ENCODE results near the gene CYP19A1.

Gene CYP19A1

GRCh38 chr15:51380999-51381806 is 42.8 kb upstream of the CYP19A1 start:
- DNase-seq (ENCODE audit: low read depth, low spot score): no peak
- POLR2A ChIA-PET: no interaction called here
- CTCF ChIA-PET: interaction anchor here (0.7 to 9.7 kb wide), 30 partner anchors 13 to 248 kb away, joined by 3 to 220 read pairs (median 4); no protein-coding TSS in a partner anchor
- no peak overlapping the region for H3K4me3 ChIP-seq (ENCODE audit: low read depth, low read length)
- TF ChIP-seq CTCF (IDR thresholded peaks at IDR 0.05; ENCODE audit: insufficient read depth, low read length, missing control alignments): peak; percentile 91

DNA sequence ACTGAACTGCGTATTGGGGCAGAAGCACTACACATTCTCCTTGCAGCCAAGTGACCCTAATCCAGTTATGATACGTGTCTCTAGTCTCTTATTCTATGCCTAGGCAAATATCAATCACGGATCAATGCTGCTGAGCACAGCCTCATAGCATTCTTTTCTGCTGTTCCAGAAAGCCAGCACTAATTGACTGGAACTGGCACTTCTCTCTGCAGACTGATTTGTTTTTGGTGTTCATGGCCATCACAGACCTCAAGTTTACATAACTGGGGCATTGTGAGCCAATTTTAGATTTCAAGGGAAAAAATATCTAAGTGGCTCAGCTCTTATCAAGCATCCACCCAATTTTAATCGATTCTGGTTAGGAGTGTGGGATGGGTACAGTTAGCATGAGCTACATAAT is 41.0 kb upstream of the CYP19A1 start:
- CTCF ChIA-PET: interaction anchor here (0.7 to 9.7 kb wide), 10 partner anchors 10 to 246 kb away, joined by 3 to 220 read pairs (median 14); no protein-coding TSS in a partner anchor
- TF ChIP-seq CTCF (IDR thresholded peaks at IDR 0.05; ENCODE audit: insufficient read depth, low read length, missing control alignments): no peak
- no peak for DNase-seq (ENCODE audit: low read depth, low spot score)
- no peak overlapping the region for H3K4me3 ChIP-seq (ENCODE audit: low read depth, low read length)
- POLR2A ChIA-PET: no interaction called here

GRCh38 chr15:51378406-51378805 is 40.0 kb upstream of the CYP19A1 start:
- no peak overlapping the region for H3K4me3 ChIP-seq (ENCODE audit: low read depth, low read length)
- no peak for DNase-seq (ENCODE audit: low read depth, low spot score)
- CTCF ChIA-PET: interaction anchor here (0.8 to 9.7 kb wide), 9 partner anchors 9 to 245 kb away, joined by 3 to 220 read pairs (median 17); no protein-coding TSS in a partner anchor
- TF ChIP-seq CTCF (IDR thresholded peaks at IDR 0.05; ENCODE audit: insufficient read depth, low read length, missing control alignments): no peak
- POLR2A ChIA-PET: no interaction called here

GRCh38 chr15:51377038-51377786 is 38.8 kb upstream of the CYP19A1 start:
- POLR2A ChIA-PET: no interaction called here
- DNase-seq (ENCODE audit: low read depth, low spot score): no peak
- no peak overlapping the region for H3K4me3 ChIP-seq (ENCODE audit: low read depth, low read length)
- no peak for TF ChIP-seq CTCF (IDR thresholded peaks at IDR 0.05; ENCODE audit: insufficient read depth, low read length, missing control alignments)
- CTCF ChIA-PET: interaction anchor here (0.6 to 9.7 kb wide), 10 partner anchors 8 to 403 kb away, joined by 3 to 220 read pairs (median 12); no protein-coding TSS in a partner anchor

DNA sequence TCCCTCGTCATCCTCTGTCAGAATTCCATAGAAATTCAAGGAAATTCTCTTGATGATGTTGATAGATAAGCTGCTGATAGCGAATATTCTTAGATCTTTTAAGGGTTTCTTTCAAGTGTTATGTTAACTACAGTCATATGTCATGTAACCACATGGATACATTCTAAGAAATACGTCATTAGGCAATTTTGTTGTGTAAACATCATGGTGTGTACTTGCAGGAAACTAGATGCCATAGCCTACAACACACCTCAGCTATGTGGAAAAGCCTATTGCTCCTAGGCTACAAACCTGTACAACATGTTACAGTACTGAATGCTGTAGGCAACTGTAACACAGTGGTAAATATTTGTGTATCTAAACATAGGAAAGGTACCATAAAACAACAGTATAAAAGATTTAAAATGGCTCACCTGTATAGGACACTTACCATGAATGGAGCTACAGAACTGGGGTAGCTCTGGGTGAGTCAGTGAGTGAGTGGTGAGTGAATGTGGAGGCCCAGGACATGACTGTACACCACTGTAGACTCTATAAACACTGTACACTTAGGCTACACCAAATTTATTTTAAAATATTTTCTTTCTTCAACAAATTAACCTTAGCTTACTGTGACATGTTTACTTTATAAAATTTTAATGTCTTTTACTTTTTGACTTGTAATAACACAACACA is 37.7 kb upstream of the CYP19A1 start:
- H3K4me3 ChIP-seq (ENCODE audit: low read depth, low read length): no peak overlapping the region
- no peak for DNase-seq (ENCODE audit: low read depth, low spot score)
- TF ChIP-seq CTCF (IDR thresholded peaks at IDR 0.05; ENCODE audit: insufficient read depth, low read length, missing control alignments): no peak
- CTCF ChIA-PET: interaction anchor here (1.0 to 9.7 kb wide), 8 partner anchors 12 to 214 kb away, joined by 5 to 220 read pairs (median 18); no protein-coding TSS in a partner anchor
- POLR2A ChIA-PET: no interaction called here
